GM04504 (cell line): ENCODE results near the gene BBC3.
A peak's percentile ranks its signal among the peaks of the same experiment; 100 is the strongest.
"Not testable (repeated sequence)": the region's sequence is repeated elsewhere in the genome, so short reads cannot be mapped to it uniquely, and the experiment has no call there.

Source experiments
- DNase-seq: peaks from one replicate; pipeline ENCODE4 v3.0.0-alpha.2; 2012; ENCODE audit warnings: low read depth

BBC3 gene

GRCh38 chr19:47230921-47231214 lies at the start of gene BBC3:
BBC3 (minus strand) TSS chr19:47231199; CDS start chr19:47228431, 2,768 bp downstream.
- no peak for DNase-seq

- DNase-seq: no peak
Observed at GRCh38 chr19:47280183-47280797, 49.3 kb upstream of the BBC3 start.

GRCh38 chr19:47276513-47276912 lies 45.5 kb upstream of the BBC3 start:
- DNase-seq: not testable (repeated sequence)

- no peak for DNase-seq
Observed at GRCh38 chr19:47275791-47276461, 44.9 kb upstream of the BBC3 start.

- DNase-seq: no peak
Observed at GRCh38 chr19:47274891-47275761, 44.1 kb upstream of the BBC3 start.

GRCh38 chr19:47274071-47274890 lies 43.3 kb upstream of the BBC3 start, which contains the start of gene INAFM1:
INAFM1 (plus strand) TSS chr19:47274885; CDS start chr19:47274920, 35 bp downstream.
- DNase-seq: peak; percentile 83

GRCh38 chr19:47273313-47274070 lies 42.5 kb upstream of the BBC3 start:
- peak; percentile 71 for DNase-seq

GRCh38 chr19:47272448-47273312 lies 41.7 kb upstream of the BBC3 start:
- no peak for DNase-seq

GRCh38 chr19:47271949-47272348 lies 41.0 kb upstream of the BBC3 start:
- DNase-seq: no peak

- DNase-seq: no peak
Observed at GRCh38 chr19:47270408-47270807, 39.4 kb upstream of the BBC3 start.

- no peak for DNase-seq
Observed at GRCh38 chr19:47269596-47269995, 38.6 kb upstream of the BBC3 start.

GRCh38 chr19:47268028-47268427 lies 37.0 kb upstream of the BBC3 start:
- no peak for DNase-seq

GRCh38 chr19:47267350-47267759 lies 36.4 kb upstream of the BBC3 start:
- DNase-seq: no peak

- no peak for DNase-seq
Observed at GRCh38 chr19:47266401-47266941, 35.5 kb upstream of the BBC3 start.

GRCh38 chr19:47264629-47265028 lies 33.6 kb upstream of the BBC3 start:
- no peak for DNase-seq

- DNase-seq: not testable (repeated sequence)
Observed at GRCh38 chr19:47261946-47262793, 31.2 kb upstream of the BBC3 start.

- DNase-seq: no peak
Observed at GRCh38 chr19:47260476-47260875, 29.5 kb upstream of the BBC3 start.

- DNase-seq: no peak
Observed at GRCh38 chr19:47258895-47259555, 28.0 kb upstream of the BBC3 start.

- no peak for DNase-seq
Observed at GRCh38 chr19:47258434-47258833, 27.4 kb upstream of the BBC3 start.
